Ascending aorta (tissue), 2 donors: ENCODE data around the gene ADAMTSL2. TPM values are rescaled to one million over a fixed set of nuclear protein-coding genes. Genes with fewer than 3 reads are reported as not detected.

Experiments
- DNase-seq, 2 donors: peaks; one replicate each; pipeline ENCODE4 v3.0.0-alpha.2; 2019; ENCODE audit warnings: low spot score in 2 of 2
- H3K27ac ChIP-seq, 2 donors: fragments of 200-600 bp; sonication (generic); one replicate each; pipeline ENCODE4 v1.5.1; 2016 to 2017; ENCODE audit warnings: mild to moderate bottlenecking in 1 of 2
- H3K27me3 ChIP-seq: fragments of 200-600 bp; sonication (generic); one replicate; pipeline ENCODE4 v1.5.1; 2017
- H3K36me3 ChIP-seq, 2 donors: fragments of 200-600 bp; sonication (generic); one replicate each; pipeline ENCODE4 v1.5.1; 2016
- H3K4me1 ChIP-seq, 2 donors: fragments of 200-600 bp; sonication (generic); one replicate each; pipeline ENCODE4 v1.5.1; 2016 to 2017; ENCODE audit warnings: mild to moderate bottlenecking in 1 of 2
- H3K4me3 ChIP-seq, 2 donors: fragments of 200-600 bp; sonication (generic); one replicate each; pipeline ENCODE4 v1.5.1; 2016 to 2017; ENCODE audit warnings: mild to moderate bottlenecking in 1 of 2
- H3K9me3 ChIP-seq, 2 donors: fragments of 200-600 bp; sonication (generic); one replicate each; pipeline ENCODE4 v1.5.1; 2016
- intact Hi-C: fragments of 100-400 bp; cut with DNase I; formaldehyde crosslinking; loops from one replicate; pipeline ENCODE4 v1.15.1; 2023
- total RNA-seq: library from RNA; depleted of rRNA; stranded (reverse); fragments of >200 nt; gene quantifications from one replicate; pipeline ENCODE4 v1.1.0, GENCODE V29; 2016
- TF ChIP-seq, protein P1 (sequence below), 3 experiments: fragments of 200-600 bp in 2 of 3; fragments of 450-650 bp in 1 of 3; sonication (generic) in 2 of 3; IDR thresholded peaks; one replicate each; pipeline ENCODE4 v1.5.1; 2016 to 2019; ENCODE audit warnings: antibody characterized with exemption in 3 of 3, mild to moderate bottlenecking in 1 of 3, moderate library complexity in 1 of 3

ADAMTSL2 gene
- total RNA-seq, 1 donor from 2014 or later: 3.4 TPM

DNA sequence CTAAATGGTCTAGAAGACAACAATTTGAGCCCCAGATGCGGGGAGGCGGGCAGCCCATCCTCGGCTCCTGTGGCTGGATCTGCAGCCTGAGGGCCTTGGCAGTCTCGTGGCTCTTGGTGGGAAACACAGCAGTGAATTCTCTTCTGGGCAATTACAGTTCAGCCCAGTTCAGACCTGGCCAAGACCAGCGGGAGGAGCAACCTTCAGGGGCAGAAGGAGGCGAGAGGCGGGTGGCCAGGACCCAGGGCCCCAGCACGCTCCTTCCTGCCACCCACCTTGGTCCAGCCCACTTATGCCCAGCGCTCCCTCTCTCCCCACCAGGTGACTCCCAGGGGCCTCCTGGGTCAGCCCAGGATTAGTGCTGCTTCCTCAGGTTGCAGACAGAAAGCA is 17.5 kb upstream of the ADAMTSL2 start:
- no peak for DNase-seq
- intact Hi-C loops: no loop called here
- Histone ChIP-seq H3K27ac (no peak overlapping the region), H3K4me3 (no peak overlapping the region), H3K9me3 (no peaks in the 10 kb centered on the region), H3K27me3 (no peaks in the 10 kb centered on the region), H3K4me1 (peaks cover 4 to 15% of the 10 kb centered on the region in 2 donors), H3K36me3 (no peaks in the 10 kb centered on the region)
- TF ChIP-seq, protein P1, sequence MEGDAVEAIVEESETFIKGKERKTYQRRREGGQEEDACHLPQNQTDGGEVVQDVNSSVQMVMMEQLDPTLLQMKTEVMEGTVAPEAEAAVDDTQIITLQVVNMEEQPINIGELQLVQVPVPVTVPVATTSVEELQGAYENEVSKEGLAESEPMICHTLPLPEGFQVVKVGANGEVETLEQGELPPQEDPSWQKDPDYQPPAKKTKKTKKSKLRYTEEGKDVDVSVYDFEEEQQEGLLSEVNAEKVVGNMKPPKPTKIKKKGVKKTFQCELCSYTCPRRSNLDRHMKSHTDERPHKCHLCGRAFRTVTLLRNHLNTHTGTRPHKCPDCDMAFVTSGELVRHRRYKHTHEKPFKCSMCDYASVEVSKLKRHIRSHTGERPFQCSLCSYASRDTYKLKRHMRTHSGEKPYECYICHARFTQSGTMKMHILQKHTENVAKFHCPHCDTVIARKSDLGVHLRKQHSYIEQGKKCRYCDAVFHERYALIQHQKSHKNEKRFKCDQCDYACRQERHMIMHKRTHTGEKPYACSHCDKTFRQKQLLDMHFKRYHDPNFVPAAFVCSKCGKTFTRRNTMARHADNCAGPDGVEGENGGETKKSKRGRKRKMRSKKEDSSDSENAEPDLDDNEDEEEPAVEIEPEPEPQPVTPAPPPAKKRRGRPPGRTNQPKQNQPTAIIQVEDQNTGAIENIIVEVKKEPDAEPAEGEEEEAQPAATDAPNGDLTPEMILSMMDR (IDR thresholded peaks at IDR 0.05): no peak

- no peaks in the 10 kb centered on the region for H3K9me3 ChIP-seq
- TF ChIP-seq, protein P1 (IDR thresholded peaks at IDR 0.05): no peak
- H3K4me1 ChIP-seq: peaks cover 4 to 15% of the 10 kb centered on the region in 2 donors
- intact Hi-C loops: no loop called here
- H3K36me3 ChIP-seq: no peaks in the 10 kb centered on the region
- no peaks in the 10 kb centered on the region for H3K27me3 ChIP-seq
- no peak overlapping the region for H3K27ac ChIP-seq
- no peak for DNase-seq
- no peak overlapping the region for H3K4me3 ChIP-seq
Measured at GRCh38 chr9:133517711-133518110, 16.8 kb upstream of the ADAMTSL2 start.

- no peaks in the 10 kb centered on the region for H3K27me3 ChIP-seq
- no peak overlapping the region for H3K27ac ChIP-seq
- no peak overlapping the region for H3K4me3 ChIP-seq
- DNase-seq: no peak
- intact Hi-C loops: no loop called here
- no peaks in the 10 kb centered on the region for H3K36me3 ChIP-seq
- H3K4me1 ChIP-seq: peaks cover 4 to 14% of the 10 kb centered on the region in 2 donors
- TF ChIP-seq, protein P1 (IDR thresholded peaks at IDR 0.05): no peak
- no peaks in the 10 kb centered on the region for H3K9me3 ChIP-seq
Measured at GRCh38 chr9:133518200-133518599, 16.3 kb upstream of the ADAMTSL2 start.

GRCh38 chr9:133518706-133519449 is 15.6 kb upstream of the ADAMTSL2 start:
- Histone ChIP-seq H3K4me3 (no peak overlapping the region), H3K36me3 (no peaks in the 10 kb centered on the region), H3K27ac (no peak overlapping the region), H3K9me3 (no peaks in the 10 kb centered on the region), H3K4me1 (peaks cover 4 to 8% of the 10 kb centered on the region in 2 donors), H3K27me3 (no peaks in the 10 kb centered on the region)
- no peak for DNase-seq
- TF ChIP-seq, protein P1 (IDR thresholded peaks at IDR 0.05): no peak
- intact Hi-C loops: no loop called here

- no peaks in the 10 kb centered on the region for H3K9me3 ChIP-seq
- intact Hi-C loops: no loop called here
- no peak for DNase-seq
- no peaks in the 10 kb centered on the region for H3K36me3 ChIP-seq
- H3K27ac ChIP-seq: no peak overlapping the region
- TF ChIP-seq, protein P1 (IDR thresholded peaks at IDR 0.05): no peak
- H3K27me3 ChIP-seq: no peaks in the 10 kb centered on the region
- peaks cover under 1 to 3% of the 10 kb centered on the region in 2 donors for H3K4me1 ChIP-seq
- no peak overlapping the region for H3K4me3 ChIP-seq
Measured at GRCh38 chr9:133519693-133520092, 14.8 kb upstream of the ADAMTSL2 start.
